Natural killer cell (primary cell): ENCODE results near the gene TEAD3. TPM values are rescaled to one million over a fixed set of nuclear protein-coding genes. Genes with fewer than 3 reads are reported as not detected.

ENCODE experiments used
- ATAC-seq, 3 donors: fragments of 150-1000 bp in 2 of 3; fragments of 200-7000 bp in 1 of 3; cut with Tn5 transposase; 1 replicate in 1 of 3; 2 replicates in 2 of 3; pipeline ENCODE4 v1.10.0; 2021; ENCODE audit warnings: mild to moderate bottlenecking in 2 of 3, moderate library complexity in 2 of 3
- DNase-seq, 2 donors: peaks; one replicate each; pipeline versions ENCODE4 v3.0.0 to v3.0.0-alpha.2; 2013 to 2021; ENCODE audit warnings: mixed read lengths in 1 of 2
- H3K27ac ChIP-seq: one replicate; pipeline ENCODE4 v1.5.1; 2013; ENCODE audit warnings: mild to moderate bottlenecking, low read length
- H3K27me3 ChIP-seq: one replicate; pipeline ENCODE4 v1.6.1; 2013; ENCODE audit warnings: low read length; ENCODE audit not compliant: control insufficient read depth, insufficient read depth
- H3K36me3 ChIP-seq: one replicate; pipeline ENCODE4 v1.6.1; 2013; ENCODE audit warnings: low read length; ENCODE audit not compliant: control insufficient read depth, insufficient read depth
- H3K4me1 ChIP-seq: one replicate; pipeline ENCODE4 v1.6.1; 2013; ENCODE audit warnings: low read length; ENCODE audit not compliant: control insufficient read depth, insufficient read depth
- H3K4me3 ChIP-seq: one replicate; pipeline ENCODE4 v1.5.1; 2013; ENCODE audit warnings: low read length
- H3K9me3 ChIP-seq: one replicate; pipeline ENCODE4 v1.6.1; 2013; ENCODE audit warnings: low read length; ENCODE audit not compliant: control insufficient read depth, insufficient read depth
- H3K27ac Mint-ChIP-seq, 2 donors: one replicate each; pipeline ENCODE4 v1.8.0; 2022; ENCODE audit warnings: mild to moderate bottlenecking in 2 of 2, mixed read lengths in 2 of 2, moderate library complexity in 1 of 2
- H3K27me3 Mint-ChIP-seq, 2 donors: one replicate each; pipeline ENCODE4 v1.8.0; 2022; ENCODE audit warnings: low read depth in 2 of 2, mixed read lengths in 2 of 2
- H3K36me3 Mint-ChIP-seq: one replicate; pipeline ENCODE4 v1.8.0; 2022; ENCODE audit warnings: mixed read lengths
- H3K4me1 Mint-ChIP-seq, 2 donors: one replicate each; pipeline ENCODE4 v1.8.0; 2022; ENCODE audit warnings: mixed read lengths in 2 of 2
- H3K4me3 Mint-ChIP-seq: one replicate; pipeline ENCODE4 v1.8.0; 2022; ENCODE audit warnings: mild to moderate bottlenecking, moderate library complexity, mixed read lengths
- H3K9me3 Mint-ChIP-seq, 2 donors: one replicate each; pipeline ENCODE4 v1.8.0; 2022; ENCODE audit warnings: mixed read lengths in 2 of 2
- CTCF ChIP-seq: fragments of 200-600 bp; IDR thresholded peaks from one replicate; pipeline ENCODE4 v1.8.0; 2022; ENCODE audit warnings: antibody characterized with exemption
- WGBS: methylation state at CpG from one replicate; pipeline ENCODE4 v1.1.7; 2013; ENCODE audit warnings: missing lambda C conversion rate; ENCODE audit not compliant: insufficient coverage; 5-methylcytosine and 5-hydroxymethylcytosine counted together
- intact Hi-C: fragments of 100-400 bp; cut with micrococcal nuclease; formaldehyde crosslinking; loops from one replicate; pipeline ENCODE4 v1.14.2; 2022
- total RNA-seq, 4 donors: library from RNA; stranded (reverse); fragments of 120-200 nt in 1 of 4; gene quantifications; one replicate each; pipeline versions ENCODE4 v1.2.3 to v1.2.4, GENCODE V29; 2013 to 2022

Gene TEAD3
- total RNA-seq, 3 donors from 2014 or later (not counting 1 experiment from before 2014, with no cell fraction given): 0.39 TPM; not detected in 2

GRCh38 chr6:35501784-35502183 lies 4.9 kb upstream of the TEAD3 start:
- Mint-ChIP-seq H3K4me3 (no peak overlapping the region), H3K27ac (no peak overlapping the region), H3K36me3 (no peaks in the 10 kb centered on the region), H3K9me3 (no peaks in the 10 kb centered on the region), H3K27me3 (peaks cover 16 to 20% of the 10 kb centered on the region in 2 donors), H3K4me1 (peaks cover 7 to 13% of the 10 kb centered on the region in 2 donors)
- Histone ChIP-seq H3K4me1 (peaks cover 15% of the 10 kb centered on the region), H3K9me3 (no peaks in the 10 kb centered on the region), H3K36me3 (no peaks in the 10 kb centered on the region), H3K27ac (no peak overlapping the region), H3K4me3 (no peak overlapping the region), H3K27me3 (peaks cover 16% of the 10 kb centered on the region)
- DNase-seq (no peak), ATAC-seq (no peak)
- WGBS: 97% methylated on average over 2 of the region's 2 CpGs
- no peak for TF ChIP-seq CTCF
- intact Hi-C loops: no loop called here

- no peak for TF ChIP-seq CTCF
- 99% methylated on average over 6 of the region's 6 CpGs for WGBS
- Mint-ChIP-seq H3K27ac (no peak overlapping the region), H3K36me3 (no peaks in the 10 kb centered on the region), H3K4me3 (no peak overlapping the region), H3K4me1 (peaks cover 7 to 13% of the 10 kb centered on the region in 2 donors), H3K9me3 (no peaks in the 10 kb centered on the region), H3K27me3 (peaks cover 16 to 17% of the 10 kb centered on the region in 2 donors)
- Histone ChIP-seq H3K27me3 (peaks cover 16% of the 10 kb centered on the region), H3K4me1 (peaks cover 18% of the 10 kb centered on the region), H3K36me3 (no peaks in the 10 kb centered on the region), H3K27ac (no peak overlapping the region), H3K9me3 (no peaks in the 10 kb centered on the region), H3K4me3 (no peak overlapping the region)
- ATAC-seq: no peak
- DNase-seq: no peak
- intact Hi-C loops: no loop called here
Observed at GRCh38 chr6:35500782-35501181, 3.9 kb upstream of the TEAD3 start.

GRCh38 chr6:35499372-35499771 lies 2.5 kb upstream of the TEAD3 start:
- no peak overlapping the region for H3K4me3 Mint-ChIP-seq
- ATAC-seq (no peak), DNase-seq (no peak)
- intact Hi-C loops: no loop called here
- H3K4me1 ChIP-seq: peaks cover 23% of the 10 kb centered on the region
- no peak overlapping the region for H3K4me3 ChIP-seq
- H3K36me3 ChIP-seq: no peaks in the 10 kb centered on the region
- H3K27ac ChIP-seq: no peak overlapping the region
- H3K36me3 Mint-ChIP-seq: no peaks in the 10 kb centered on the region
- peaks cover 16% of the 10 kb centered on the region for H3K27me3 ChIP-seq
- no peaks in the 10 kb centered on the region for H3K9me3 Mint-ChIP-seq
- whole genome bisulfite sequencing: 88% methylated on average over 4 of the region's 4 CpGs
- peaks cover 7 to 13% of the 10 kb centered on the region in 2 donors for H3K4me1 Mint-ChIP-seq
- no peaks in the 10 kb centered on the region for H3K9me3 ChIP-seq
- H3K27me3 Mint-ChIP-seq: peaks cover 16 to 17% of the 10 kb centered on the region in 2 donors
- no peak for TF ChIP-seq CTCF
- no peak overlapping the region for H3K27ac Mint-ChIP-seq

GRCh38 chr6:35498422-35499067 lies 1.7 kb upstream of the TEAD3 start:
- no peak for DNase-seq

More at GRCh38 chr6:35498422-35499067, 1.7 kb upstream of the TEAD3 start:
- H3K36me3 Mint-ChIP-seq: no peaks in the 10 kb centered on the region
- no peaks in the 10 kb centered on the region for H3K9me3 ChIP-seq
- no peak for ATAC-seq
- peaks cover 7 to 19% of the 10 kb centered on the region in 2 donors for H3K4me1 Mint-ChIP-seq
- H3K27ac Mint-ChIP-seq: peak overlapping the region in 1 of 2 donors; percentile 65
- no peak for TF ChIP-seq CTCF
- intact Hi-C loops: no loop called here
- H3K27me3 Mint-ChIP-seq: peaks cover 16 to 17% of the 10 kb centered on the region in 2 donors
- no peaks in the 10 kb centered on the region for H3K36me3 ChIP-seq
- peak overlapping the region; percentile 83 for H3K4me3 Mint-ChIP-seq
- WGBS: 57% methylated on average over 14 of the region's 14 CpGs
- H3K4me1 ChIP-seq: peaks cover 26% of the 10 kb centered on the region
- no peaks in the 10 kb centered on the region for H3K9me3 Mint-ChIP-seq
- peaks cover 16% of the 10 kb centered on the region for H3K27me3 ChIP-seq
- H3K4me3 ChIP-seq: peak overlapping the region; percentile 48
- no peak overlapping the region for H3K27ac ChIP-seq
